K562 (cell line): Measurements from ENCODE around the gene MEF2B. TPM values are rescaled to one million over a fixed set of nuclear protein-coding genes. Genes with fewer than 3 reads are reported as not detected.

Experiments
- CBFA2T3 ChIP-seq: fragments of 450-650 bp; IDR thresholded peaks from 2 replicates; pipeline ENCODE4 v1.6.1; 2017
- GABPB1 ChIP-seq: sonication (generic); formaldehyde crosslinking; IDR thresholded peaks from 2 replicates; pipeline ENCODE4 v1.8.0; 2022; ENCODE audit warnings: mild to moderate bottlenecking, missing genetic modification reagents
- RBM15 ChIP-seq: fragments of 200-400 bp; formaldehyde crosslinking; IDR thresholded peaks from 2 replicates; pipeline ENCODE4 v1.6.1; 2018; ENCODE audit warnings: mild to moderate bottlenecking, low read length, moderate library complexity; ENCODE audit not compliant: insufficient read depth
- ZNF184 ChIP-seq: sonication (generic); formaldehyde crosslinking; IDR thresholded peaks from 2 replicates; pipeline ENCODE4 v1.5.0; 2020; ENCODE audit warnings: missing genetic modification reagents
- ZNF3 ChIP-seq: fragments of 250-450 bp; sonication (Bioruptor Pico); IDR thresholded peaks from 2 replicates; pipeline ENCODE4 v1.5.0; 2021; ENCODE audit warnings: mild to moderate bottlenecking, moderate library complexity
- ZSCAN32 ChIP-seq: fragments of 450-650 bp; formaldehyde crosslinking; IDR thresholded peaks from 2 replicates; pipeline ENCODE4 v1.4.0; 2020; ENCODE audit warnings: mild to moderate bottlenecking, moderate library complexity
- polyA plus RNA-seq, 8 experiments: library from polyadenylated mRNA; depleted of rRNA in 4 of 8; stranded (reverse) in 5 of 8; unstranded in 3 of 8; fragments of >200 nt; fragmentation: Nextera tagmentation in 2 of 8; fragmentation: Illumina TruSeq in 1 of 8; extraction: Ambion mirVana in 2 of 8; extraction: Trizol in 1 of 8; gene quantifications; 2 replicates each; pipeline versions ENCODE4 v1.2.1 to v1.2.3, GENCODE V29; 2011 to 2014; ENCODE audit warnings: inconsistent platforms in 1 of 8, missing spikeins in 1 of 8
- total RNA-seq, 7 experiments: library from RNA; depleted of rRNA in 6 of 7; stranded (reverse); fragments of >200 nt in 6 of 7; fragmentation: Illumina TruSeq in 2 of 7; extraction: Trizol in 2 of 7; gene quantifications; 2 replicates each; pipeline versions ENCODE4 v1.2.1 to v1.2.3, GENCODE V29; 2011 to 2021; ENCODE audit warnings: low replicate concordance in 1 of 7
- TF ChIP-seq, protein P1 (sequence below): fragments of 450-650 bp; IDR thresholded peaks from 2 replicates; pipeline ENCODE4 v1.6.1; 2016; ENCODE audit warnings: mild to moderate bottlenecking, moderate library complexity

MEF2B gene
- total and polyA plus RNA-seq, 9 of the 15 experiments (the other 6 are each of a cell fraction or from before 2014, with no cell fraction given) = 0.14 to 1.9 (median 0.71) TPM; not detected in 3

- TF ChIP-seq, protein P1, sequence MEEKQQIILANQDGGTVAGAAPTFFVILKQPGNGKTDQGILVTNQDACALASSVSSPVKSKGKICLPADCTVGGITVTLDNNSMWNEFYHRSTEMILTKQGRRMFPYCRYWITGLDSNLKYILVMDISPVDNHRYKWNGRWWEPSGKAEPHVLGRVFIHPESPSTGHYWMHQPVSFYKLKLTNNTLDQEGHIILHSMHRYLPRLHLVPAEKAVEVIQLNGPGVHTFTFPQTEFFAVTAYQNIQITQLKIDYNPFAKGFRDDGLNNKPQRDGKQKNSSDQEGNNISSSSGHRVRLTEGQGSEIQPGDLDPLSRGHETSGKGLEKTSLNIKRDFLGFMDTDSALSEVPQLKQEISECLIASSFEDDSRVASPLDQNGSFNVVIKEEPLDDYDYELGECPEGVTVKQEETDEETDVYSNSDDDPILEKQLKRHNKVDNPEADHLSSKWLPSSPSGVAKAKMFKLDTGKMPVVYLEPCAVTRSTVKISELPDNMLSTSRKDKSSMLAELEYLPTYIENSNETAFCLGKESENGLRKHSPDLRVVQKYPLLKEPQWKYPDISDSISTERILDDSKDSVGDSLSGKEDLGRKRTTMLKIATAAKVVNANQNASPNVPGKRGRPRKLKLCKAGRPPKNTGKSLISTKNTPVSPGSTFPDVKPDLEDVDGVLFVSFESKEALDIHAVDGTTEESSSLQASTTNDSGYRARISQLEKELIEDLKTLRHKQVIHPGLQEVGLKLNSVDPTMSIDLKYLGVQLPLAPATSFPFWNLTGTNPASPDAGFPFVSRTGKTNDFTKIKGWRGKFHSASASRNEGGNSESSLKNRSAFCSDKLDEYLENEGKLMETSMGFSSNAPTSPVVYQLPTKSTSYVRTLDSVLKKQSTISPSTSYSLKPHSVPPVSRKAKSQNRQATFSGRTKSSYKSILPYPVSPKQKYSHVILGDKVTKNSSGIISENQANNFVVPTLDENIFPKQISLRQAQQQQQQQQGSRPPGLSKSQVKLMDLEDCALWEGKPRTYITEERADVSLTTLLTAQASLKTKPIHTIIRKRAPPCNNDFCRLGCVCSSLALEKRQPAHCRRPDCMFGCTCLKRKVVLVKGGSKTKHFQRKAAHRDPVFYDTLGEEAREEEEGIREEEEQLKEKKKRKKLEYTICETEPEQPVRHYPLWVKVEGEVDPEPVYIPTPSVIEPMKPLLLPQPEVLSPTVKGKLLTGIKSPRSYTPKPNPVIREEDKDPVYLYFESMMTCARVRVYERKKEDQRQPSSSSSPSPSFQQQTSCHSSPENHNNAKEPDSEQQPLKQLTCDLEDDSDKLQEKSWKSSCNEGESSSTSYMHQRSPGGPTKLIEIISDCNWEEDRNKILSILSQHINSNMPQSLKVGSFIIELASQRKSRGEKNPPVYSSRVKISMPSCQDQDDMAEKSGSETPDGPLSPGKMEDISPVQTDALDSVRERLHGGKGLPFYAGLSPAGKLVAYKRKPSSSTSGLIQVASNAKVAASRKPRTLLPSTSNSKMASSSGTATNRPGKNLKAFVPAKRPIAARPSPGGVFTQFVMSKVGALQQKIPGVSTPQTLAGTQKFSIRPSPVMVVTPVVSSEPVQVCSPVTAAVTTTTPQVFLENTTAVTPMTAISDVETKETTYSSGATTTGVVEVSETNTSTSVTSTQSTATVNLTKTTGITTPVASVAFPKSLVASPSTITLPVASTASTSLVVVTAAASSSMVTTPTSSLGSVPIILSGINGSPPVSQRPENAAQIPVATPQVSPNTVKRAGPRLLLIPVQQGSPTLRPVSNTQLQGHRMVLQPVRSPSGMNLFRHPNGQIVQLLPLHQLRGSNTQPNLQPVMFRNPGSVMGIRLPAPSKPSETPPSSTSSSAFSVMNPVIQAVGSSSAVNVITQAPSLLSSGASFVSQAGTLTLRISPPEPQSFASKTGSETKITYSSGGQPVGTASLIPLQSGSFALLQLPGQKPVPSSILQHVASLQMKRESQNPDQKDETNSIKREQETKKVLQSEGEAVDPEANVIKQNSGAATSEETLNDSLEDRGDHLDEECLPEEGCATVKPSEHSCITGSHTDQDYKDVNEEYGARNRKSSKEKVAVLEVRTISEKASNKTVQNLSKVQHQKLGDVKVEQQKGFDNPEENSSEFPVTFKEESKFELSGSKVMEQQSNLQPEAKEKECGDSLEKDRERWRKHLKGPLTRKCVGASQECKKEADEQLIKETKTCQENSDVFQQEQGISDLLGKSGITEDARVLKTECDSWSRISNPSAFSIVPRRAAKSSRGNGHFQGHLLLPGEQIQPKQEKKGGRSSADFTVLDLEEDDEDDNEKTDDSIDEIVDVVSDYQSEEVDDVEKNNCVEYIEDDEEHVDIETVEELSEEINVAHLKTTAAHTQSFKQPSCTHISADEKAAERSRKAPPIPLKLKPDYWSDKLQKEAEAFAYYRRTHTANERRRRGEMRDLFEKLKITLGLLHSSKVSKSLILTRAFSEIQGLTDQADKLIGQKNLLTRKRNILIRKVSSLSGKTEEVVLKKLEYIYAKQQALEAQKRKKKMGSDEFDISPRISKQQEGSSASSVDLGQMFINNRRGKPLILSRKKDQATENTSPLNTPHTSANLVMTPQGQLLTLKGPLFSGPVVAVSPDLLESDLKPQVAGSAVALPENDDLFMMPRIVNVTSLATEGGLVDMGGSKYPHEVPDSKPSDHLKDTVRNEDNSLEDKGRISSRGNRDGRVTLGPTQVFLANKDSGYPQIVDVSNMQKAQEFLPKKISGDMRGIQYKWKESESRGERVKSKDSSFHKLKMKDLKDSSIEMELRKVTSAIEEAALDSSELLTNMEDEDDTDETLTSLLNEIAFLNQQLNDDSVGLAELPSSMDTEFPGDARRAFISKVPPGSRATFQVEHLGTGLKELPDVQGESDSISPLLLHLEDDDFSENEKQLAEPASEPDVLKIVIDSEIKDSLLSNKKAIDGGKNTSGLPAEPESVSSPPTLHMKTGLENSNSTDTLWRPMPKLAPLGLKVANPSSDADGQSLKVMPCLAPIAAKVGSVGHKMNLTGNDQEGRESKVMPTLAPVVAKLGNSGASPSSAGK = no peak
- no peak for TF ChIP-seq RBM15
- TF ChIP-seq CBFA2T3 = no peak
- TF ChIP-seq ZNF3 (CRISPR knock-in tag) = no peak
- no peak for TF ChIP-seq ZNF184 (CRISPR knock-in tag)
- no peak for TF ChIP-seq GABPB1
- no peak for TF ChIP-seq ZSCAN32 (CRISPR knock-in tag)
Observed at GRCh38 chr19:19171821-19172532, 1.9 kb upstream of the MEF2B start (continued).
